Ectodermal cell (in vitro differentiated cells): ENCODE data around the gene SYT11.

Source experiments
- H3K27ac ChIP-seq: 2 replicates; pipeline ENCODE4 v1.7.0; 2013; ENCODE audit warnings: mild to moderate bottlenecking, low read depth, low read length; ENCODE audit not compliant: insufficient read depth, poor library complexity, severe bottlenecking
- H3K27me3 ChIP-seq: 2 replicates; pipeline ENCODE4 v1.7.0; 2013; ENCODE audit warnings: mild to moderate bottlenecking, low read length; ENCODE audit not compliant: insufficient read depth, control insufficient read depth, poor library complexity, severe bottlenecking
- H3K36me3 ChIP-seq: one replicate; pipeline ENCODE4 v1.7.0; 2013; ENCODE audit warnings: low read length; ENCODE audit not compliant: control insufficient read depth, insufficient read depth
- H3K4me1 ChIP-seq: one replicate; pipeline ENCODE4 v1.7.0; 2013; ENCODE audit warnings: low read length; ENCODE audit not compliant: control insufficient read depth, insufficient read depth
- H3K4me3 ChIP-seq: 2 replicates; pipeline ENCODE4 v1.7.0; 2013; ENCODE audit warnings: low read depth, low read length, control low read depth; ENCODE audit not compliant: insufficient read depth
- H3K9me3 ChIP-seq: 2 replicates; pipeline ENCODE4 v1.7.0; 2013; ENCODE audit warnings: mild to moderate bottlenecking, low read length, moderate library complexity; ENCODE audit not compliant: control insufficient read depth
- WGBS, 2 experiments: methylation state at CpG; one replicate each; pipeline ENCODE4 v1.1.7; 2013; ENCODE audit warnings: missing lambda C conversion rate in 2 of 2; 5-methylcytosine and 5-hydroxymethylcytosine counted together

SYT11 gene

DNA sequence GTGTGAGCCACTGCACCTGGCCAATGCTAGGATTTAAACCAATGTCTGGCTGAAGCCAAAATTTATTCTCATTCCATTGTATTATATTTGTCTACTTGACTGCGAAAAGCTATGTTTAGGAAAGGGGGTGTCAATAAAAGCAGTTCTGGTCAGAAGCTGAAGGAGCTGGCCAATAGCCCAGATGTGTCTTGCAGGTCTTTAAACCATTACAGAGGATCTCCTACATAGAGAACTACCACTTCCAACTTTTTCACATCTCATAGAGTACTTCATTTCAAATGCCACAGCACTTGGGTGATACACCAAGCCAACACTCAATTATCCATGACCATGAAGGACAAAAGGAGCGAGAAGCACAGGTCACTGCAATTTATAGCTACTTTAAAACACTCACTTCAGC is 2.5 kb downstream of the SYT11 start:
- Histone ChIP-seq H3K9me3 (no peaks in the 10 kb centered on the region), H3K36me3 (no peaks in the 10 kb centered on the region), H3K4me1 (no peaks in the 10 kb centered on the region), H3K4me3 (no peak overlapping the region), H3K27me3 (peaks cover 19% of the 10 kb centered on the region), H3K27ac (no peak overlapping the region)
- 67 to 85% methylated on average over 1 to 2 of the region's 2 CpGs for WGBS, 2 experiments

DNA sequence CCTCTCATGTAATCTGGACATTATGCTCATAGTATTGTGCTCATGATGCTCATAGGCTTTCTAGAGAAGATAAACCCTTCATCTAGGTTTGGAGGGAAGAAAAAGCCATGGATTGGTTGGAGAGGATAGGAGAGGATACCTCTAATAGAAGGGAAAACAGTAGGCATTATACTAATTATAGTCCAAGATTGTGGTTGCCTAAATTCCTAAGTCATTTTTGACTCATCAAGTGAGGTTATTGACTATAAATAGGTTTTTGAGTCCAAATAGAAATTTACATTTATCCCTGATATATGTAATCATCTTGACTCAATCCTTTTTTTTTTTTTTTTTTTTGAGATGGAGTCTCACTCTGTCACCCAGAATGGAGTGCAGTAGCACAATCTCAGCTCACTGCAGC is 5.0 kb downstream of the SYT11 start:
- peaks cover 19% of the 10 kb centered on the region for H3K27me3 ChIP-seq
- no peak overlapping the region for H3K27ac ChIP-seq
- no peak overlapping the region for H3K4me3 ChIP-seq
- H3K36me3 ChIP-seq: no peaks in the 10 kb centered on the region
- H3K9me3 ChIP-seq: no peaks in the 10 kb centered on the region
- H3K4me1 ChIP-seq: no peaks in the 10 kb centered on the region

- Histone ChIP-seq H3K4me3 (no peak overlapping the region), H3K36me3 (no peaks in the 10 kb centered on the region), H3K9me3 (no peaks in the 10 kb centered on the region), H3K27me3 (peaks cover 2% of the 10 kb centered on the region), H3K27ac (no peak overlapping the region), H3K4me1 (peaks cover 10% of the 10 kb centered on the region)
- 91 to 92% methylated on average over 8 of the region's 8 CpGs for WGBS, 2 experiments
Measured at GRCh38 chr1:155867766-155868165, 8.4 kb downstream of the SYT11 start.

DNA sequence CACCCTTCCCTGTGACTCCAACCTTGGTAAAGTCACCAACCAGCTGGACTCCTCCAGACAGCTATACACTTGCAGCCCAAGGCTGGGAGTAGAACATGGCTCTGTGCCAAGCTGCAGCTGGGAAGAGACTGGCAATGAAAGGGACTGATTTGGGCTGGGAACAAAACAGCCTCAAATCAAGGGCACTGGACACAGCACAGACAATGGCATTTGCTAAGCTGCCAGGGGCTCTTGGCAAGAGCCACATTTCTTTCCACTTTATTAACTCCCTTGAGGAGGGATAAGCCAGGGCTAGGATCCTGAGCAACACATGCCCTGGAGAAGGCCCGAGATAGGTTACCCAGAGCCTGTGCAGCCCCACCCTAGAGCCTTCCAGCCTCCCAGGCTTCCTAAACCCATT is 12.0 kb downstream of the SYT11 start:
- Histone ChIP-seq H3K4me3 (no peak overlapping the region), H3K9me3 (no peaks in the 10 kb centered on the region), H3K27ac (no peak overlapping the region), H3K36me3 (no peaks in the 10 kb centered on the region), H3K4me1 (peaks cover 11% of the 10 kb centered on the region), H3K27me3 (no peaks in the 10 kb centered on the region)
- WGBS, 2 experiments: 86 to 96% methylated on average over 1 of the region's 1 CpG

DNA sequence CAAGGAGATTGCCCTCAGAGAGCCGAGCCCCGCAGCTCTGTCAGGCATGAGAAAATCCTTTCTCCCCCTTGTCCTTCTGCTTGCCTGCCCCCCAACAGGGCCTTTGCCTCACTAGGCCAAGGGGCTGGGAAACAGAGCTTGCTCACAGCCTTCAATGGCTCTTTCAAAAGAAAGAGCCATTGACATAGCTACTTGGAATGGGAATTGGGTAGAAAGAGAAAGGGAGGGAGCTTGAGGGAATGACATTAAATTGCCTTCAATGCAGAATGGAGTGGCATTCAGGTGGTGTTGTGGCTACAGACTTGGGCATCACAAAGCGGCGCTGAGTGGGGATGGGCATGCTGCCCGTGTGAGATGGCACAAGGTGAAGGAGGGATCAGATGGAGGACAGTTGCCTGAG is 13.2 kb downstream of the SYT11 start:
- H3K27ac ChIP-seq: no peak overlapping the region
- WGBS, 2 experiments: 84 to 89% methylated on average over 5 of the region's 5 CpGs
- H3K36me3 ChIP-seq: no peaks in the 10 kb centered on the region
- no peaks in the 10 kb centered on the region for H3K9me3 ChIP-seq
- H3K27me3 ChIP-seq: no peaks in the 10 kb centered on the region
- H3K4me1 ChIP-seq: peaks cover 11% of the 10 kb centered on the region
- H3K4me3 ChIP-seq: no peak overlapping the region

DNA sequence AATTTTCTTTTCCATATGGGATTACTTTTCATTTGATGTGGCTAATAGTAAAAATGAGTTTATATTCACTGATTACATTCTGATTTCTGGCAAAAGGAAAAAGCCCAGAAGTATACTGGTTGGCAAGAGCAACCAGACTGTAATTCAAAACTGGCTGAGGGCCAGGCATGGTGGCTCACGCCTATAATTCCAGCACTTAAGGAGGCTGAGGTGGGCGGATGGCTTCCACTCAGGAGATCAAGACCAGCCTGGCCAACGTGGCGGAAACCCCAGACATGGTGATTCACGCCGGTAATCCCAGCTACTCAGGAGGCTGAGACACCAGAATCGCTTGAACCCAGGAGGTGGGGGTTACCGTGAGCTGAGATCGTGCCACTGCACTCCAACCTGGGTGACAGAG is 14.5 kb downstream of the SYT11 start:
- WGBS, 2 experiments: 85 to 88% methylated on average over 9 of the region's 9 CpGs
- Histone ChIP-seq H3K4me3 (no peak overlapping the region), H3K4me1 (peaks cover 11% of the 10 kb centered on the region), H3K9me3 (no peaks in the 10 kb centered on the region), H3K27me3 (no peaks in the 10 kb centered on the region), H3K27ac (no peak overlapping the region), H3K36me3 (no peaks in the 10 kb centered on the region)

- WGBS, 2 experiments: 84 to 90% methylated on average over 2 of the region's 2 CpGs
- Histone ChIP-seq H3K27me3 (no peaks in the 10 kb centered on the region), H3K9me3 (no peaks in the 10 kb centered on the region), H3K4me3 (no peak overlapping the region), H3K27ac (no peak overlapping the region), H3K4me1 (no peaks in the 10 kb centered on the region), H3K36me3 (no peaks in the 10 kb centered on the region)
Measured at GRCh38 chr1:155877945-155878344, 18.6 kb downstream of the SYT11 start.

GRCh38 chr1:155880251-155880650 is 20.9 kb downstream of the SYT11 start:
- Histone ChIP-seq H3K4me1 (no peaks in the 10 kb centered on the region), H3K27me3 (no peaks in the 10 kb centered on the region), H3K36me3 (no peaks in the 10 kb centered on the region), H3K9me3 (no peaks in the 10 kb centered on the region), H3K27ac (no peak overlapping the region), H3K4me3 (no peak overlapping the region)
- WGBS, 2 experiments: 93 to 94% methylated on average over 2 of the region's 2 CpGs

DNA sequence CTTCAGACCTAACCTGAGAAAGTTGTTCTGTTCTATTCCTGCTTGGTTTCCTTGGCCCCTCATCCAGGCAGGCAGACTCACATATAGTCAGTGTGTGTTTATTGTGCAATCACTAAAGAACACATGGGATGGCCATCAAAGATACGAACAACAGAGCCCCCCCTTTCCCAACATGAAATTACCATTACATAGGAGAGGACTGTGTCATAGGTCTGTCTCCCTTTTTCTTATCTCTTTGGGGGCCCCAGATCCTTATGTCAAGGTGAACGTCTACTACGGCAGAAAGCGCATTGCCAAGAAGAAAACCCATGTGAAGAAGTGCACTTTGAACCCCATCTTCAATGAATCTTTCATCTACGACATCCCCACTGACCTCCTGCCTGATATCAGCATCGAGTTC is 21.6 kb downstream of the SYT11 start:
- H3K9me3 ChIP-seq: no peaks in the 10 kb centered on the region
- H3K36me3 ChIP-seq: no peaks in the 10 kb centered on the region
- no peaks in the 10 kb centered on the region for H3K4me1 ChIP-seq
- no peak overlapping the region for H3K27ac ChIP-seq
- WGBS, 2 experiments: 90 to 91% methylated on average over 6 of the region's 6 CpGs
- no peak overlapping the region for H3K4me3 ChIP-seq
- no peaks in the 10 kb centered on the region for H3K27me3 ChIP-seq

DNA sequence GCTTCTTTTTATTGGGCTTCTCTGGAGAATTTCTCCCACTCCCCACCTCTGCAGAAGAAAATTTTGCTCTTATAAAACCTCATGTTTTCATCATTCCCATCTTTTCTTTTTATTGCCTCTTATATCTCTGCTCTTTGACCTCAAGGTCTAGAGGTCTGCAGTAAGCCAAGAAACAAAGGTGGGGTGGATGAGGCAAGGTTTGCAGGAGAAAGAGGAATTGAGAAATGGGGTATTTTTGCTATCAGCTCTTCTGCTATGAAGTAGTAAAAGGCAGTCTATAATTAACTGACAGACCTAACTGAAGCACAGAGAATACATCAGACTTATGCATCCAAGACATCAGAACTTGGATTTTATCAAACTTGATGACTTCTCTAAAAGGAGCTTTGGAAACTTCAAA is 22.9 kb downstream of the SYT11 start:
- H3K36me3 ChIP-seq: no peaks in the 10 kb centered on the region

DNA sequence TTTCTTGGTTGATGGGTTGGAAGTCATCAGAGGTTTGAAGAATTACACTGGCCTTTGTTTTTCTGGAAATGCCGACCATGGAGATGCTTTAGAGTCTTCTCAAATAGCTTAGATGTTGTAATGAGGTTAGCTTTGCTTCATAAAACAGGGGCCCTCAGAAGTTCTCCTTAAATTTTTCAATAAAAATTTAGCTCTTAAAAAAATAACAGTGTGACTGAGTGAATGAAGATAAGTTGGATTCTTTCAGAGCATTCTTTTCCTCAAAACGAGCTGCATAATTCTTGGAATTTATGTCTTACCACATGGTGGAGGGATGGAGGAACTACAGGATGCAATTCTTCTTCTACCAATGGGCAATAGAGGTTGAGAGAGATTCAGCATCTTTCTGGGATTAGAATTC is 23.4 kb downstream of the SYT11 start:
- H3K4me3 ChIP-seq: no peak overlapping the region
- no peaks in the 10 kb centered on the region for H3K27me3 ChIP-seq
- no peak overlapping the region for H3K27ac ChIP-seq
- no peaks in the 10 kb centered on the region for H3K36me3 ChIP-seq
- no peaks in the 10 kb centered on the region for H3K4me1 ChIP-seq
- WGBS, 2 experiments: 85 to 91% methylated on average over 2 of the region's 2 CpGs
- no peaks in the 10 kb centered on the region for H3K9me3 ChIP-seq

More for the DNA sequence above, 22.9 kb downstream of the SYT11 start:
- no peaks in the 10 kb centered on the region for H3K27me3 ChIP-seq
- no peak overlapping the region for H3K4me3 ChIP-seq
- H3K27ac ChIP-seq: no peak overlapping the region
- no peaks in the 10 kb centered on the region for H3K4me1 ChIP-seq
- H3K9me3 ChIP-seq: no peaks in the 10 kb centered on the region
